ENCODE data around the gene RPS6KA1.

DNA sequence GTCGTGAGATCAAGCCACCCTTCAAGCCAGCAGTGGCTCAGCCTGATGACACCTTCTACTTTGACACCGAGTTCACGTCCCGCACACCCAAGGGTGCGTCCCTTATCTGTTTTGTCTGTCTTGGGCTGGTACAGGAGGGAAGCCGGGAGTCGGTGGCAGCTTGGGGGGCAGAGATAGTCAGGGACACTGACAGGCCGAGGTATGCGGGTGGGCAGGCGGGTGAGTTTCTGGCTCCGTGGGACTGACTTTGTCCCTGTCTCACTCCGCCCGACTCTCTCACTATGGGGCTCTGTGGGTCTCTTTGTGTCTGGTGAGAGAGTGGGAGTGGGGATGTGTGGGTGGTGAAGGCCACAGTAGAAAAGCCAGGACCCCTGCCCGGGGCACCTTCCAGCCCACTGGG lies 27.4 kb downstream of the RPS6KA1 start:
- TF ChIP-seq CTCF (IDR thresholded peaks at IDR 0.05) (no peak), CREB1 (CRISPR knock-in tag; IDR thresholded peaks at IDR 0.05) (no peak)

All from WTC11 (cell line).